Lung (tissue), 12 donors: ENCODE data around the gene SLC13A5. TPM values are rescaled to one million over a fixed set of nuclear protein-coding genes. Genes with fewer than 3 reads are reported as not detected.

Experiments
- ATAC-seq: fragments of 200-7000 bp; cut with Tn5 transposase; one replicate; pipeline ENCODE4 v1.9.1; 2020; ENCODE audit warnings: moderate number of reproducible peaks; ENCODE audit not compliant: insufficient read depth, low FRiP score
- DNase-seq, 3 donors: peaks; one replicate each; pipeline ENCODE4 v3.0.0-alpha.2; 2013 to 2017
- H3K27ac ChIP-seq, 2 donors: one replicate each; pipeline ENCODE4 v1.5.1; 2013; ENCODE audit warnings: mild to moderate bottlenecking in 2 of 2, moderate library complexity in 2 of 2, control low read depth in 1 of 2, inconsistent platforms in 1 of 2, low read depth in 1 of 2, low read length in 1 of 2
- H3K27me3 ChIP-seq, 3 donors: one replicate each; pipeline ENCODE4 v1.5.1; 2013; ENCODE audit warnings: low read length in 2 of 3; ENCODE audit not compliant: control insufficient read depth in 3 of 3, insufficient read depth in 3 of 3
- H3K36me3 ChIP-seq, 4 donors: one replicate each; pipeline ENCODE4 v1.5.1; 2013; ENCODE audit warnings: low read length in 4 of 4, mild to moderate bottlenecking in 1 of 4, moderate library complexity in 1 of 4; ENCODE audit not compliant: control insufficient read depth in 4 of 4, insufficient read depth in 4 of 4
- H3K4me1 ChIP-seq, 5 donors: one replicate each; pipeline ENCODE4 v1.5.1; 2013; ENCODE audit warnings: low read length in 5 of 5, mild to moderate bottlenecking in 2 of 5, moderate library complexity in 1 of 5; ENCODE audit not compliant: control insufficient read depth in 5 of 5, insufficient read depth in 5 of 5
- H3K4me3 ChIP-seq: one replicate; pipeline ENCODE4 v1.5.1; 2013; ENCODE audit warnings: mild to moderate bottlenecking, control low read depth, moderate library complexity
- H3K9ac ChIP-seq, 2 donors: one replicate each; pipeline ENCODE4 v1.5.1; 2013; ENCODE audit warnings: low read length in 2 of 2, control low read depth in 1 of 2; ENCODE audit not compliant: insufficient read depth in 1 of 2
- H3K9me3 ChIP-seq, 4 donors: one replicate each; pipeline ENCODE4 v1.5.1; 2013; ENCODE audit warnings: low read length in 3 of 4, mild to moderate bottlenecking in 1 of 4, moderate library complexity in 1 of 4; ENCODE audit not compliant: control insufficient read depth in 4 of 4, insufficient read depth in 3 of 4
- CTCF ChIP-seq: IDR thresholded peaks from 2 replicates; pipeline ENCODE4 v1.5.1; 2012; ENCODE audit warnings: mild to moderate bottlenecking; ENCODE audit errors: control extremely low read depth, extremely low read depth
- WGBS, 2 donors: extraction: QIAGEN DNeasy Blood & Tissue Kit; methylation state at CpG; one replicate each; pipeline ENCODE4 v1.1.7; 2013; 5-methylcytosine and 5-hydroxymethylcytosine counted together
- polyA plus RNA-seq, 2 donors: library from polyadenylated mRNA; stranded (reverse); fragments of 200-250 nt; gene quantifications; one replicate each; pipeline ENCODE4 v1.2.1, GENCODE V29; 2013
- total RNA-seq, 2 donors: library from RNA; depleted of rRNA in 1 of 2; stranded (reverse); fragments of >200 nt in 1 of 2; gene quantifications; one replicate each; pipeline ENCODE4 v1.2.1, GENCODE V29; 2014 to 2021
- donor health status: control.
- donor health status: control.
- donor health status: Bipolar disorder and iron deficiency.
- donor health status: healthy.
- donor health status: DM: yes; HTN: yes; CAD: no.

SLC13A5 gene
- total and polyA plus RNA-seq, 4 donors, result 0.18 TPM; not detected in 3

GRCh38 chr17:6684881-6685767 is 28.0 kb downstream of the SLC13A5 start:
- DNase-seq (no peak), ATAC-seq (no peak)
- no peaks in the 10 kb centered on the region for H3K9me3 ChIP-seq
- no peaks in the 10 kb centered on the region for H3K36me3 ChIP-seq
- H3K27ac ChIP-seq, result no peak overlapping the region
- peaks cover 0 to 3% (median 0%) of the 10 kb centered on the region in 3 donors for H3K27me3 ChIP-seq
- no peaks in the 10 kb centered on the region for H3K4me1 ChIP-seq
- H3K4me3 ChIP-seq, result no peak overlapping the region
- WGBS, 2 donors, result 82 to 91% methylated on average over 14 of the region's 14 CpGs
- TF ChIP-seq CTCF, result no peak
- H3K9ac ChIP-seq, result no peak overlapping the region

DNA sequence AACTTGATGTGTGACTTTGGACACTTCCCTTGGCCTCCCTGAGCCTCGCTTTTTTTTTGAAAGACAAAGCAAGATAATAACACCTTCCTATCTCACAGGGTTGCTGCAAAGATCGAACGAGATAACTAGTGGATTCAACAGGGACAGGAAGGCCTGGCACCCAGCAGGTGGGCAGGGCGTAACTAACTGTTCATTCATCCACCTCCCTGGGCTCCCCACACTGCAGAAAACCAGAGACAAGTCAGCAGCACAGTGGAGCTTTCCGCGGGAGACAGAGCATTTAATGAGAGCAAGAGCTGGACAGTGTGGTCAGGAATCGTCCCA is 28.7 kb downstream of the SLC13A5 start:
- H3K27ac ChIP-seq, result no peak overlapping the region
- H3K9ac ChIP-seq, result no peak overlapping the region
- H3K36me3 ChIP-seq, result no peaks in the 10 kb centered on the region
- ATAC-seq, result no peak
- no peak overlapping the region for H3K4me3 ChIP-seq
- WGBS, 2 donors, result 67 to 75% methylated on average over 7 of the region's 7 CpGs
- no peaks in the 10 kb centered on the region for H3K4me1 ChIP-seq
- H3K27me3 ChIP-seq, result peaks cover 0 to 3% (median 0%) of the 10 kb centered on the region in 3 donors
- TF ChIP-seq CTCF, result no peak
- no peak for DNase-seq
- no peaks in the 10 kb centered on the region for H3K9me3 ChIP-seq

GRCh38 chr17:6683730-6684459 is 29.3 kb downstream of the SLC13A5 start:
- no peak overlapping the region for H3K4me3 ChIP-seq
- no peaks in the 10 kb centered on the region for H3K36me3 ChIP-seq
- no peak for TF ChIP-seq CTCF
- H3K9ac ChIP-seq, result no peak overlapping the region
- ATAC-seq (no peak), DNase-seq (no peak)
- H3K27ac ChIP-seq, result no peak overlapping the region
- WGBS, 2 donors, result 78 to 80% methylated on average over 3 of the region's 3 CpGs
- H3K9me3 ChIP-seq, result no peaks in the 10 kb centered on the region
- no peaks in the 10 kb centered on the region for H3K4me1 ChIP-seq
- H3K27me3 ChIP-seq, result peaks cover 0 to 3% (median 0%) of the 10 kb centered on the region in 3 donors
